BLaER1 (cell line): Measurements from ENCODE around the gene CEL.

Experiments used
- H3K27ac ChIP-seq: shearing (Covaris generic); formaldehyde crosslinking; 2 replicates; pipeline ENCODE4 v1.8.1; 2022
- H3K27me3 ChIP-seq: shearing (Covaris generic); formaldehyde crosslinking; 2 replicates; pipeline ENCODE4 v1.8.1; 2022
- H3K36me3 ChIP-seq: shearing (Covaris generic); formaldehyde crosslinking; 2 replicates; pipeline ENCODE4 v1.8.1; 2022
- H3K4me1 ChIP-seq: shearing (Covaris generic); formaldehyde crosslinking; 2 replicates; pipeline ENCODE4 v1.8.1; 2022
- H3K4me2 ChIP-seq: shearing (Covaris generic); formaldehyde crosslinking; 2 replicates; pipeline ENCODE4 v1.8.1; 2022
- H3K4me3 ChIP-seq: shearing (Covaris generic); formaldehyde crosslinking; 2 replicates; pipeline ENCODE4 v1.8.1; 2022
- H3K9ac ChIP-seq: shearing (Covaris generic); formaldehyde crosslinking; 2 replicates; pipeline ENCODE4 v1.8.1; 2022
- H3K9me3 ChIP-seq: shearing (Covaris generic); formaldehyde crosslinking; 2 replicates; pipeline ENCODE4 v1.8.1; 2022
- H4K20me1 ChIP-seq: shearing (Covaris generic); formaldehyde crosslinking; 2 replicates; pipeline ENCODE4 v1.8.1; 2022
- Cebpa-rat ChIP-seq: shearing (Covaris generic); IDR thresholded peaks from 2 replicates; pipeline ENCODE4 v1.8.1; 2022

Gene CEL

GRCh38 chr9:133111808-133112662 lies 50.3 kb downstream of the CEL start:
- no peaks in the 10 kb centered on the region for H3K27me3 ChIP-seq
- peak overlapping the region; percentile 69 for H3K9ac ChIP-seq
- peaks cover 66% of the 10 kb centered on the region for H3K36me3 ChIP-seq
- peaks cover 100% of the 10 kb centered on the region for H4K20me1 ChIP-seq
- H3K9me3 ChIP-seq = no peaks in the 10 kb centered on the region
- no peak overlapping the region for H3K4me3 ChIP-seq
- peak overlapping the region; percentile 83 for H3K27ac ChIP-seq
- peaks cover 57% of the 10 kb centered on the region for H3K4me1 ChIP-seq
- peak overlapping the region; percentile 100 for H3K4me2 ChIP-seq
- no peak for TF ChIP-seq Cebpa-rat

GRCh38 chr9:133112663-133113026 lies 50.9 kb downstream of the CEL start:
- no peak for TF ChIP-seq Cebpa-rat
- Histone ChIP-seq H3K27ac (peak overlapping the region; percentile 83), H3K27me3 (no peaks in the 10 kb centered on the region), H3K4me1 (peaks cover 63% of the 10 kb centered on the region), H3K36me3 (peaks cover 62% of the 10 kb centered on the region), H4K20me1 (peaks cover 100% of the 10 kb centered on the region), H3K4me2 (peak overlapping the region; percentile 100), H3K4me3 (0 out of 2 replicates have a peak overlapping the region, but pooled peaks have one; percentile 46), H3K9ac (peak overlapping the region; percentile 69), H3K9me3 (no peaks in the 10 kb centered on the region)

GRCh38 chr9:133113163-133113948 lies 51.6 kb downstream of the CEL start:
- no peaks in the 10 kb centered on the region for H3K27me3 ChIP-seq
- peak overlapping the region; percentile 69 for H3K9ac ChIP-seq
- H3K4me1 ChIP-seq = peaks cover 71% of the 10 kb centered on the region
- TF ChIP-seq Cebpa-rat = no peak
- no peaks in the 10 kb centered on the region for H3K9me3 ChIP-seq
- H3K27ac ChIP-seq = peak overlapping the region; percentile 83
- H3K4me2 ChIP-seq = peak overlapping the region; percentile 100
- H3K36me3 ChIP-seq = peaks cover 55% of the 10 kb centered on the region
- peaks cover 100% of the 10 kb centered on the region for H4K20me1 ChIP-seq
- peak overlapping the region; percentile 46 for H3K4me3 ChIP-seq

GRCh38 chr9:133113949-133114885 lies 52.4 kb downstream of the CEL start:
- Histone ChIP-seq H3K27ac (peak overlapping the region; percentile 83), H3K9me3 (no peaks in the 10 kb centered on the region), H3K36me3 (peaks cover 47% of the 10 kb centered on the region), H3K27me3 (no peaks in the 10 kb centered on the region), H4K20me1 (peaks cover 100% of the 10 kb centered on the region), H3K4me1 (peaks cover 79% of the 10 kb centered on the region), H3K4me3 (peak overlapping the region; percentile 46), H3K4me2 (peak overlapping the region; percentile 100), H3K9ac (peak overlapping the region; percentile 69)
- no peak for TF ChIP-seq Cebpa-rat

GRCh38 chr9:133114886-133115603 lies 53.3 kb downstream of the CEL start:
- peaks cover 38% of the 10 kb centered on the region for H3K36me3 ChIP-seq
- no peak for TF ChIP-seq Cebpa-rat
- H3K4me2 ChIP-seq = peak overlapping the region; percentile 100
- H3K27ac ChIP-seq = peak overlapping the region; percentile 83
- peak overlapping the region; percentile 69 for H3K9ac ChIP-seq
- no peaks in the 10 kb centered on the region for H3K27me3 ChIP-seq
- H3K9me3 ChIP-seq = no peaks in the 10 kb centered on the region
- peak overlapping the region; percentile 26 for H3K4me3 ChIP-seq
- H3K4me1 ChIP-seq = peaks cover 87% of the 10 kb centered on the region
- peaks cover 100% of the 10 kb centered on the region for H4K20me1 ChIP-seq

GRCh38 chr9:133115604-133116345 lies 54.0 kb downstream of the CEL start:
- Histone ChIP-seq H4K20me1 (peaks cover 100% of the 10 kb centered on the region), H3K4me2 (peak overlapping the region; percentile 100), H3K4me1 (peaks cover 95% of the 10 kb centered on the region), H3K9me3 (no peaks in the 10 kb centered on the region), H3K4me3 (peak overlapping the region; percentile 26), H3K36me3 (peaks cover 31% of the 10 kb centered on the region), H3K27ac (peak overlapping the region; percentile 83), H3K9ac (peak overlapping the region; percentile 69), H3K27me3 (no peaks in the 10 kb centered on the region)
- TF ChIP-seq Cebpa-rat = no peak

- peaks cover 98% of the 10 kb centered on the region for H4K20me1 ChIP-seq
- peak overlapping the region; percentile 83 for H3K27ac ChIP-seq
- H3K4me1 ChIP-seq = peaks cover 97% of the 10 kb centered on the region
- no peak for TF ChIP-seq Cebpa-rat
- H3K27me3 ChIP-seq = no peaks in the 10 kb centered on the region
- H3K4me3 ChIP-seq = no peak overlapping the region
- peak overlapping the region; percentile 69 for H3K9ac ChIP-seq
- H3K36me3 ChIP-seq = peaks cover 23% of the 10 kb centered on the region
- H3K9me3 ChIP-seq = no peaks in the 10 kb centered on the region
- peak overlapping the region; percentile 100 for H3K4me2 ChIP-seq
These were observed 54.8 kb downstream of the CEL start for GRCh38 chr9:133116346-133117231.
